Karpas-422 (cell line): ENCODE data around the gene APMAP. TPM values are rescaled to one million over a fixed set of nuclear protein-coding genes. Genes with fewer than 3 reads are reported as not detected.

ENCODE experiments used
- DNase-seq: peaks from one replicate; pipeline ENCODE4 v3.0.0-alpha.2; 2015
- H2AFZ ChIP-seq: fragments of 200-600 bp; sonication (generic); 2 replicates; pipeline ENCODE4 v1.6.1; 2014; ENCODE audit warnings: antibody characterized with exemption, low read length, mixed read lengths
- H3K27ac ChIP-seq: fragments of 200-600 bp; sonication (generic); 2 replicates; pipeline ENCODE4 v1.5.1; 2014; ENCODE audit warnings: mild to moderate bottlenecking, low read length, moderate library complexity
- H3K27me3 ChIP-seq: fragments of 200-600 bp; sonication (generic); 2 replicates; pipeline ENCODE4 v1.6.1; 2014; ENCODE audit warnings: low read length, mixed read lengths
- H3K36me3 ChIP-seq: fragments of 200-600 bp; sonication (generic); 2 replicates; pipeline ENCODE4 v1.6.1; 2014; ENCODE audit warnings: low read length, mixed read lengths; ENCODE audit not compliant: insufficient read depth
- H3K4me1 ChIP-seq: fragments of 200-600 bp; sonication (generic); 2 replicates; pipeline ENCODE4 v1.6.1; 2014; ENCODE audit warnings: mild to moderate bottlenecking, low read length, mixed read lengths
- H3K4me2 ChIP-seq: fragments of 200-600 bp; sonication (generic); 2 replicates; pipeline ENCODE4 v1.6.1; 2014; ENCODE audit warnings: low read length, low read depth, mild to moderate bottlenecking; ENCODE audit not compliant: poor library complexity, severe bottlenecking
- H3K4me3 ChIP-seq: fragments of 200-600 bp; sonication (generic); 2 replicates; pipeline ENCODE4 v1.5.1; 2014; ENCODE audit warnings: mild to moderate bottlenecking, antibody characterized with exemption, low read length, mixed read lengths
- H3K79me2 ChIP-seq: fragments of 200-600 bp; sonication (generic); 2 replicates; pipeline ENCODE4 v1.6.1; 2014; ENCODE audit warnings: mild to moderate bottlenecking, low read length, mixed read lengths
- H3K9ac ChIP-seq: fragments of 200-600 bp; sonication (generic); 2 replicates; pipeline ENCODE4 v1.6.0; 2014; ENCODE audit warnings: low read length
- H3K9me2 ChIP-seq: fragments of 200-600 bp; sonication (generic), shearing (Covaris generic); replicated peaks from 2 replicates; pipeline ENCODE4 v1.6.0; 2014; ENCODE audit warnings: mild to moderate bottlenecking, low read length, moderate library complexity; ENCODE audit not compliant: insufficient read depth
- H3K9me3 ChIP-seq: fragments of 300-700, 200-600 bp; sonication (generic); 2 replicates; pipeline ENCODE4 v1.6.1; 2014; ENCODE audit warnings: low read length, mixed read lengths
- H4K20me1 ChIP-seq: fragments of 200-600 bp; sonication (generic); 2 replicates; pipeline ENCODE4 v1.6.1; 2014; ENCODE audit warnings: mild to moderate bottlenecking, antibody characterized with exemption, low read length, low read depth; ENCODE audit not compliant: insufficient read depth
- total RNA-seq: library from RNA; depleted of rRNA; stranded (reverse); fragments of >200 nt; shearing (Covaris generic); gene quantifications from 2 replicates; pipeline ENCODE4 v1.2.3, GENCODE V29; 2014; ENCODE audit warnings: low replicate concordance

APMAP gene
- total RNA-seq, 1 experiment from 2014 or later: 35.6 TPM

GRCh38 chr20:24964506-24964840 lies 28.1 kb downstream of the APMAP start:
- Histone ChIP-seq H2AFZ (no peak overlapping the region), H3K9me2 (no peaks in the 10 kb centered on the region), H3K9ac (no peak overlapping the region), H3K36me3 (peaks cover 9% of the 10 kb centered on the region), H3K4me2 (no peak overlapping the region), H3K27ac (no peak overlapping the region), H4K20me1 (no peaks in the 10 kb centered on the region), H3K9me3 (no peaks in the 10 kb centered on the region), H3K27me3 (no peaks in the 10 kb centered on the region), H3K4me1 (no peaks in the 10 kb centered on the region), H3K4me3 (no peak overlapping the region), H3K79me2 (no peaks in the 10 kb centered on the region)
- no peak for DNase-seq

GRCh38 chr20:24963672-24964505 lies 28.7 kb downstream of the APMAP start:
- H3K79me2 ChIP-seq: no peaks in the 10 kb centered on the region
- H3K4me3 ChIP-seq: no peak overlapping the region
- no peak overlapping the region for H3K27ac ChIP-seq
- H3K9me3 ChIP-seq: no peaks in the 10 kb centered on the region
- H3K9me2 ChIP-seq: no peaks in the 10 kb centered on the region
- H3K4me2 ChIP-seq: no peak overlapping the region
- DNase-seq: no peak
- H2AFZ ChIP-seq: no peak overlapping the region
- no peak overlapping the region for H3K9ac ChIP-seq
- no peaks in the 10 kb centered on the region for H3K27me3 ChIP-seq
- H3K4me1 ChIP-seq: no peaks in the 10 kb centered on the region
- H3K36me3 ChIP-seq: peaks cover 9% of the 10 kb centered on the region
- H4K20me1 ChIP-seq: no peaks in the 10 kb centered on the region

- peaks cover 9% of the 10 kb centered on the region; the same call in 1 of the 2 replicates for H3K36me3 ChIP-seq
- DNase-seq: no peak
- H2AFZ ChIP-seq: no peak overlapping the region
- H3K4me2 ChIP-seq: no peak overlapping the region
- no peaks in the 10 kb centered on the region for H3K9me3 ChIP-seq
- H3K4me3 ChIP-seq: no peak overlapping the region
- H3K27ac ChIP-seq: no peak overlapping the region
- no peaks in the 10 kb centered on the region for H4K20me1 ChIP-seq
- no peaks in the 10 kb centered on the region for H3K27me3 ChIP-seq
- no peaks in the 10 kb centered on the region for H3K9me2 ChIP-seq
- H3K9ac ChIP-seq: no peak overlapping the region
- H3K79me2 ChIP-seq: no peaks in the 10 kb centered on the region
- H3K4me1 ChIP-seq: no peaks in the 10 kb centered on the region
Measured at GRCh38 chr20:24962510-24962909, 30.0 kb downstream of the APMAP start.

GRCh38 chr20:24962182-24962492 lies 30.4 kb downstream of the APMAP start:
- Histone ChIP-seq H4K20me1 (no peaks in the 10 kb centered on the region), H3K9me3 (no peaks in the 10 kb centered on the region), H3K4me1 (no peaks in the 10 kb centered on the region), H3K36me3 (peaks cover 9% of the 10 kb centered on the region; the same call in 1 of the 2 replicates), H3K79me2 (no peaks in the 10 kb centered on the region), H3K9me2 (no peaks in the 10 kb centered on the region), H3K9ac (no peak overlapping the region), H3K27ac (no peak overlapping the region), H3K4me2 (no peak overlapping the region), H3K27me3 (no peaks in the 10 kb centered on the region), H3K4me3 (no peak overlapping the region), H2AFZ (no peak overlapping the region)
- no peak for DNase-seq

DNA sequence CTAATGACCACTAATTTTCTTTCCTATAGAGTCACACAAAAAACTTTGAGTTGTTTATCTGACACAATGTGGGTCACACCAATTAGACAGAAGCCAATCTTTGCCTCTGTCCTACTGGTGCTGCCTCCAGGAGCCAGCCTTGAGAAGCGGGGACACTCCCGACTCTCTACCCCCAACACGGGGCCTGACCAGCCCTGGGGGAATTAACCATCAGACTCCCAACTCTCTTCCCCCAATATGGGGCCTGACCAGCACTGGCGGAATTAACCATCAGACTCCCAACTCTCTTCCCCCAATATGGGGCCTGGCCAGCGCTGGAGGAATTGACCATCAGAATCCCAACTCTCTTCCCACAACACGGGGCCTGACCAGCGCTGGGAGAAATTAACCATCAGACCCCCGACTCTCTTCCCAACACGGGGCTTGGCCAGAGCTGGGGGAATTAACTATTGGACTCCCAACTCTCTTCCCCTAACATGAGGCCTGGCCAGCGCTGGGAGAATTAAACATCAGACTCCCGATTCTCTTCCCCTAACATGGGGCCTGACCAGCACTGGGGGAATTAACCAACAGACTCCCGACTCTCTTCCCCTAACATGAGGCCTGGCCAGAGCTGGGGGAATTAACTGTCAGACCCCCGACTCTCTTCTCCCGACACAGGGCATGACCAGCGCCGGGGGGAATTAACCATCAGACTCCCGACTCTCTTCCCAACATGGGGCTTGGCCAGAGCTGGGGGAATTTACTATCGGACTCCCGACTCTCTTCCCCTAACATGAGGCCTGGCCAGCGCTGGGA lies 31.0 kb downstream of the APMAP start:
- no peaks in the 10 kb centered on the region for H3K27me3 ChIP-seq
- no peaks in the 10 kb centered on the region for H3K9me3 ChIP-seq
- no peak for DNase-seq
- no peak overlapping the region for H2AFZ ChIP-seq
- no peak overlapping the region for H3K4me3 ChIP-seq
- no peak overlapping the region for H3K27ac ChIP-seq
- H4K20me1 ChIP-seq: no peaks in the 10 kb centered on the region
- H3K9ac ChIP-seq: no peak overlapping the region
- peaks cover 9% of the 10 kb centered on the region; the same call in 1 of the 2 replicates for H3K36me3 ChIP-seq
- H3K79me2 ChIP-seq: no peaks in the 10 kb centered on the region
- H3K9me2 ChIP-seq: no peaks in the 10 kb centered on the region
- H3K4me2 ChIP-seq: no peak overlapping the region
- no peaks in the 10 kb centered on the region for H3K4me1 ChIP-seq

GRCh38 chr20:24960861-24961260 lies 31.7 kb downstream of the APMAP start:
- Histone ChIP-seq H3K27ac (no peak overlapping the region), H3K9me2 (no peaks in the 10 kb centered on the region), H3K79me2 (no peaks in the 10 kb centered on the region), H3K4me2 (no peak overlapping the region), H3K9ac (no peak overlapping the region), H4K20me1 (no peaks in the 10 kb centered on the region), H3K4me1 (no peaks in the 10 kb centered on the region), H3K4me3 (no peak overlapping the region), H3K36me3 (peaks cover 4% of the 10 kb centered on the region; the same call in 1 of the 2 replicates), H3K9me3 (no peaks in the 10 kb centered on the region), H3K27me3 (no peaks in the 10 kb centered on the region), H2AFZ (no peak overlapping the region)
- no peak for DNase-seq

GRCh38 chr20:24960302-24960801 lies 32.2 kb downstream of the APMAP start:
- no peaks in the 10 kb centered on the region for H4K20me1 ChIP-seq
- peaks cover 3% of the 10 kb centered on the region; the same call in 1 of the 2 replicates for H3K36me3 ChIP-seq
- H3K4me3 ChIP-seq: no peak overlapping the region

DNA sequence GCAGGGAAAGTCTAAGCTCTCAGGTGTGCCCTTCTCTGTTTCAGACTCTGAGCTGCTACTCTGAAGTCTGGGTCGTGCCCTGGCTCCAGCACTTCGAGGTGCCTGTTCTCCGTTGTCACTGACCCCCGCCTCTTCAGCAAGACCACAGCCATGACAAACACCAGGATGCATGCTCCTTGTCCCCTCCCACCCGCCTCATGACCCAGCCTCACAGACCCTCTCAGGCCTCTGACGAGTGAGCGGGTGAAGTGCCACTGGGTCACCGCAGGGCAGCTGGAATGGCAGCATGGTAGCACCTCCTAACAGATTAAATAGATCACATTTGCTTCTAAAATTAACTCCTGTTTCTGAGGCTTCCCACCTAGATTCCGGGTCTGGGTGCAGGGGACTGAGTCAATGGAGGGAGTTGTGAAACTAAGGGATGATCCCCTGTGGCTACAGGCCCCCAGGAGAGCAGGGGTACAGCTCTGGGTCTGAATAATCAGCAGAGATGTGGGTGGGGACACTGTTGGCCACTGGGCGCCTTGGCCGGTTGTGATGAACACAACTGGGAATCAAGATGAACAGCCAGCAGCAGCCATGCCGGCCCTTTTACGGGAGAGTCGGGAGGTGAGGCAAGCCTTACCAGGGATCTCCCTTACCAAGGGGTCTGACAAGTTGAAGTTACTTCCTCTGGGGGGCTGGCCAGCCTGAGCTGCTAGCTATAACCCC lies 32.8 kb downstream of the APMAP start:
- Histone ChIP-seq H3K9me2 (no peaks in the 10 kb centered on the region), H3K4me1 (no peaks in the 10 kb centered on the region), H3K4me2 (no peak overlapping the region), H3K27me3 (no peaks in the 10 kb centered on the region), H4K20me1 (no peaks in the 10 kb centered on the region), H3K79me2 (no peaks in the 10 kb centered on the region), H2AFZ (no peak overlapping the region), H3K9ac (no peak overlapping the region), H3K27ac (no peak overlapping the region), H3K4me3 (no peak overlapping the region), H3K9me3 (no peaks in the 10 kb centered on the region), H3K36me3 (peaks cover 3% of the 10 kb centered on the region; the same call in 1 of the 2 replicates)
- DNase-seq: no peak

More at GRCh38 chr20:24960302-24960801, 32.2 kb downstream of the APMAP start:
- no peaks in the 10 kb centered on the region for H3K9me2 ChIP-seq
- no peak overlapping the region for H2AFZ ChIP-seq
- no peaks in the 10 kb centered on the region for H3K9me3 ChIP-seq
- H3K4me2 ChIP-seq: no peak overlapping the region
- H3K4me1 ChIP-seq: no peaks in the 10 kb centered on the region
- no peak overlapping the region for H3K9ac ChIP-seq
- H3K79me2 ChIP-seq: no peaks in the 10 kb centered on the region
- H3K27ac ChIP-seq: no peak overlapping the region
- H3K27me3 ChIP-seq: no peaks in the 10 kb centered on the region
- no peak for DNase-seq
